ENCODE data around the gene PLXNB2.

The PLXNB2 gene

GRCh38 chr22:50347157-50347556 is 39.7 kb upstream of the PLXNB2 start (continued):
- TF ChIP-seq BACH2 (CRISPR knock-in tag; IDR thresholded peaks at IDR 0.05; ENCODE audit: borderline replicate concordance) (no peak), ZNF8 (CRISPR knock-in tag; IDR thresholded peaks at IDR 0.05) (no peak)

- ATAC-seq: no peak
- no peak for TF ChIP-seq ZNF565 (CRISPR knock-in tag; conservative IDR thresholded peaks at IDR 0.05; ENCODE audit: low read depth)
- TF ChIP-seq CSDC2 (CRISPR knock-in tag; IDR thresholded peaks at IDR 0.05): no peak
- no peak for TF ChIP-seq OSR1 (CRISPR knock-in tag; IDR thresholded peaks at IDR 0.05)
- no peak for TF ChIP-seq GLIS3 (CRISPR knock-in tag; IDR thresholded peaks at IDR 0.05)
- TF ChIP-seq ZNF70 (CRISPR knock-in tag; IDR thresholded peaks at IDR 0.05): no peak
- no peak for TF ChIP-seq POU6F1 (CRISPR knock-in tag; IDR thresholded peaks at IDR 0.05; ENCODE audit: borderline replicate concordance, low read depth)
- no peak for TF ChIP-seq ZFP30 (CRISPR knock-in tag; IDR thresholded peaks at IDR 0.05)
- no peak for TF ChIP-seq ZFP3 (CRISPR knock-in tag; IDR thresholded peaks at IDR 0.05)
- no peak for TF ChIP-seq SNAI2 (CRISPR knock-in tag; IDR thresholded peaks at IDR 0.05)
- no peak for TF ChIP-seq TOX (CRISPR knock-in tag; IDR thresholded peaks at IDR 0.05; ENCODE audit: borderline replicate concordance)
- no peak for TF ChIP-seq PPARA (CRISPR knock-in tag; IDR thresholded peaks at IDR 0.05; ENCODE audit: borderline replicate concordance)
- no peak for TF ChIP-seq PATZ1 (CRISPR knock-in tag; IDR thresholded peaks at IDR 0.05; ENCODE audit: borderline replicate concordance)
These were observed 39.0 kb upstream of the PLXNB2 start for GRCh38 chr22:50346470-50346869.

GRCh38 chr22:50343541-50343935 is 36.1 kb upstream of the PLXNB2 start:
- TF ChIP-seq ZNF70 (CRISPR knock-in tag; IDR thresholded peaks at IDR 0.05): no peak
- TF ChIP-seq ZFP3 (CRISPR knock-in tag; IDR thresholded peaks at IDR 0.05): no peak
- TF ChIP-seq POU6F1 (CRISPR knock-in tag; IDR thresholded peaks at IDR 0.05; ENCODE audit: borderline replicate concordance, low read depth): no peak
- no peak for TF ChIP-seq ZNF565 (CRISPR knock-in tag; conservative IDR thresholded peaks at IDR 0.05; ENCODE audit: low read depth)
- no peak for TF ChIP-seq ZNF8 (CRISPR knock-in tag; IDR thresholded peaks at IDR 0.05)
- TF ChIP-seq CREB5 (CRISPR knock-in tag; IDR thresholded peaks at IDR 0.05; ENCODE audit: low read depth): no peak
- TF ChIP-seq PPARA (CRISPR knock-in tag; IDR thresholded peaks at IDR 0.05; ENCODE audit: borderline replicate concordance): no peak
- TF ChIP-seq PATZ1 (CRISPR knock-in tag; IDR thresholded peaks at IDR 0.05; ENCODE audit: borderline replicate concordance): no peak
- no peak for TF ChIP-seq ESRRG (CRISPR knock-in tag; IDR thresholded peaks at IDR 0.05)
- TF ChIP-seq BACH2 (CRISPR knock-in tag; IDR thresholded peaks at IDR 0.05; ENCODE audit: borderline replicate concordance): no peak
- no peak for TF ChIP-seq ARNTL (CRISPR knock-in tag; IDR thresholded peaks at IDR 0.05; ENCODE audit: borderline replicate concordance, low read depth)
- TF ChIP-seq TCF4 (CRISPR knock-in tag; IDR thresholded peaks at IDR 0.05; ENCODE audit: borderline replicate concordance): no peak
- no peak for TF ChIP-seq ZC3H10 (CRISPR knock-in tag; IDR thresholded peaks at IDR 0.05)
- TF ChIP-seq ISL1 (CRISPR knock-in tag; IDR thresholded peaks at IDR 0.05): no peak
- no peak for TF ChIP-seq ZFP30 (CRISPR knock-in tag; IDR thresholded peaks at IDR 0.05)
- no peak for TF ChIP-seq OSR1 (CRISPR knock-in tag; IDR thresholded peaks at IDR 0.05)
- no peak for ATAC-seq
